ENCODE data around the gene METTL4. TPM values are rescaled to one million over a fixed set of nuclear protein-coding genes. Genes with fewer than 3 reads are reported as not detected.

METTL4 gene
- total RNA-seq, 1 donor from 2014 or later: 11.5 TPM

DNA sequence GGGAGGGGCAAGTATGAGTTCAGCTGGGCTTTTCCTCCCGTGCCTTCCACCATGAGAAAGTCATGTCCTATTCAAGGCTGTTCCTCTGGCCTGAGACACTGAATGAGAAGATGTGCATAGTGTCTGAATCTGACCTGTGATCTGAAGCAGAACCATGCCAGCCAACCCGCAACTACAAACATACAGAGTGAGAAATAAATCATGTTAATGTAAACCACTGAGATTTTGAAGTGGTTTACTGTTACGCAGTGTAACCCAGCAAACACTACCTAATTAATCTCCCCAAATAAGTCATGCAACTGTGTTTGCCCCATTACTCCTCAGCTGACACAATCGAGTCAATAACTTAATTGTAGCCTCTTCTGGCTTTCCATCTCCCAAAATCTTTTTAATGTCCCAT, 49.2 kb downstream of the METTL4 start:
- DNase-seq (no peak), ATAC-seq (no peak)
- no peak overlapping the region for H3K4me3 ChIP-seq
- H3K36me3 ChIP-seq: no peaks in the 10 kb centered on the region
- H3K27me3 ChIP-seq (ENCODE audit: low read depth): no peaks in the 10 kb centered on the region
- no peak overlapping the region for H3K27ac ChIP-seq
- TF ChIP-seq, protein P1, sequence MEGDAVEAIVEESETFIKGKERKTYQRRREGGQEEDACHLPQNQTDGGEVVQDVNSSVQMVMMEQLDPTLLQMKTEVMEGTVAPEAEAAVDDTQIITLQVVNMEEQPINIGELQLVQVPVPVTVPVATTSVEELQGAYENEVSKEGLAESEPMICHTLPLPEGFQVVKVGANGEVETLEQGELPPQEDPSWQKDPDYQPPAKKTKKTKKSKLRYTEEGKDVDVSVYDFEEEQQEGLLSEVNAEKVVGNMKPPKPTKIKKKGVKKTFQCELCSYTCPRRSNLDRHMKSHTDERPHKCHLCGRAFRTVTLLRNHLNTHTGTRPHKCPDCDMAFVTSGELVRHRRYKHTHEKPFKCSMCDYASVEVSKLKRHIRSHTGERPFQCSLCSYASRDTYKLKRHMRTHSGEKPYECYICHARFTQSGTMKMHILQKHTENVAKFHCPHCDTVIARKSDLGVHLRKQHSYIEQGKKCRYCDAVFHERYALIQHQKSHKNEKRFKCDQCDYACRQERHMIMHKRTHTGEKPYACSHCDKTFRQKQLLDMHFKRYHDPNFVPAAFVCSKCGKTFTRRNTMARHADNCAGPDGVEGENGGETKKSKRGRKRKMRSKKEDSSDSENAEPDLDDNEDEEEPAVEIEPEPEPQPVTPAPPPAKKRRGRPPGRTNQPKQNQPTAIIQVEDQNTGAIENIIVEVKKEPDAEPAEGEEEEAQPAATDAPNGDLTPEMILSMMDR (IDR thresholded peaks at IDR 0.05): no peak
- H3K9me3 ChIP-seq: no peaks in the 10 kb centered on the region
- intact Hi-C loops (cut with DNase I): no loop called here
- no peaks in the 10 kb centered on the region for H3K4me1 ChIP-seq

DNA sequence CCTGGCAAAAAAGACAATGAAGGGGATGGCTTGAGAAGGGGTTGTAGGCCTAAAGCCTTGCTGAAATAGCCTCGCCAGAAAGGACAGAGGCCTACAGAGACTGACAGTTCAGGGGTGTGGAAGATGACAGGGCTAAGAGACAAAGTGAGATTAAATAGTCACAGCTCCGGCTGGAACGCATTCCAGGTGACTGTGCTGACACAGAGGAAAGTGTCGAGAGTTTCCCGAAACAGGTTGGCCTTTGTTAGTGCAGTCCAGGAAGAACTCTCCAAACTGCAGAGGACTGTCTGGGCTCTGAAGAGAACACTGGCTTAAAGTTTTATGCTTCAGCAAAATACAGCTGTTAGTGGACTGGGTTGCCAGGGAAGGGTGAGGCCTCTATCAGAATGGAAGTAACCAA, 52.8 kb downstream of the METTL4 start:
- no peak overlapping the region for H3K4me3 ChIP-seq
- intact Hi-C loops (cut with DNase I): no loop called here
- TF ChIP-seq, protein P1 (IDR thresholded peaks at IDR 0.05): no peak
- H3K27me3 ChIP-seq (ENCODE audit: low read depth): no peaks in the 10 kb centered on the region
- DNase-seq (no peak), ATAC-seq (no peak)
- H3K27ac ChIP-seq: no peak overlapping the region
- no peaks in the 10 kb centered on the region for H3K9me3 ChIP-seq
- H3K36me3 ChIP-seq: no peaks in the 10 kb centered on the region
- no peaks in the 10 kb centered on the region for H3K4me1 ChIP-seq

DNA sequence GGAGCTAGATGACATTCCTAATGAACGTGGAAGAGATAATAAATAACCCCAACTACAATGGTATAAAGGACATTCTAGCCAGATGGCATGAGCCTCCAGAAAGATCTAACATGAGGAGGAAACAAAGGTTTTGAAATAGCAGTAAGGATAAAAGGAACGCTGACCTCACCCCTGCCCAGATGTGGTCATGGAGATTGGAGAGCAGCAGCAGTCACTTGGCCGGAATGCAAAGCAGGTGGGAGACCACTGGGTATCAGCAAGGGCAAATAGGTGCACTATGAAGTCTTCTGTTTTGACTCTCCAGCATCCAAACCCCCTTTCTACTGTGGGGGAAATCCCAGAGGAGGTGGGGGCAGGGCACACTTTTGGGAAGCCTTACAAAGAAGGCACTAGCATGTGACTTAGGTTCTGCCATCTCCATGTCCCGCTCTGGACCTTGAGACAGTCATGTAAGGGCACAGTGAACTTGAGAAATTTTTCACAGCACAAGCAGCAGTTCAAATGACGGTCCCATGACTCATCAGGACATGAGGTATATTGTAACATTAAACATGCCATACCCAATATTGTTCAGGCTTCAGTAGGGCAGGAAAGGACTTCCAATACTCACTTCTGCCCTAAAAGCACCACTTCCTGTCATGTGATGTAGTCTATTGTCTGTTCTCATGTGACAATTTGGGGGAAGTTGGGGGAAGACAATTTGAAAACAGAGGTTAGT, 55.2 kb downstream of the METTL4 start:
- intact Hi-C loops (cut with DNase I): no loop called here
- no peaks in the 10 kb centered on the region for H3K27me3 ChIP-seq (ENCODE audit: low read depth)
- H3K4me3 ChIP-seq: no peak overlapping the region
- TF ChIP-seq, protein P1 (IDR thresholded peaks at IDR 0.05): no peak
- no peaks in the 10 kb centered on the region for H3K36me3 ChIP-seq
- H3K27ac ChIP-seq: no peak overlapping the region
- DNase-seq (no peak), ATAC-seq (peak; percentile 37 to 64)
- no peaks in the 10 kb centered on the region for H3K4me1 ChIP-seq
- H3K9me3 ChIP-seq: no peaks in the 10 kb centered on the region

DNA sequence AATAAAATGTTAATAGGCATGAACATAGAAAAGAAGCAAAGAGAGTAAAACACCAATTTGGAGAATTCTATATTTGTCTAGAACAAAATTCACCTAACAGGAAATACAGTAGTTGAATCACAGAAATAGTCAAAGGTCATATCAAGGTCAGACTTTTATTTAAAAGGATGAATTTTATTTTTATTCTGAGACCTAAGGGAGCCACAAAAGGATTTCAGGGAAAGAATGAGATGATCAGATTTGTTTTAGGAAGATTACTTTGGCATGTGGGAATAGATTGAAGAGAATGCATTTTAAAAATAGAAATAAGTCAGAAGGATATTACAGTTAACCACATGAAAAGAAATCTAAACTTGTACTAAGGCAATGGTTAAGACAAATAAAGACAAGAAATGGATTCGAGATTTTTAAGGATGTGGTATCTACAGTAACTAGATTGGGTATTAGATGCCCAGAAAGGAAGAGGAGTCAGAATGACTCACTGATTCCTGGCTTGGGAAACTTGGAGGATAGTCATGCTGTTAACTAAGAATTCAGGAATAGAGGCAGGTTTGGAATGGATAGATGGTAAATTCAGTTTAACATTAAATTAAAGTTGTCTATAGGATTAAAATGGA, 56.0 kb downstream of the METTL4 start:
- Histone ChIP-seq H3K4me3 (no peak overlapping the region), H3K27me3 (ENCODE audit: low read depth) (no peaks in the 10 kb centered on the region), H3K36me3 (no peaks in the 10 kb centered on the region), H3K27ac (no peak overlapping the region), H3K9me3 (no peaks in the 10 kb centered on the region), H3K4me1 (no peaks in the 10 kb centered on the region)
- TF ChIP-seq, protein P1 (IDR thresholded peaks at IDR 0.05): no peak
- no peak for ATAC-seq
- DNase-seq: no peak
- intact Hi-C loops (cut with DNase I): no loop called here

DNA sequence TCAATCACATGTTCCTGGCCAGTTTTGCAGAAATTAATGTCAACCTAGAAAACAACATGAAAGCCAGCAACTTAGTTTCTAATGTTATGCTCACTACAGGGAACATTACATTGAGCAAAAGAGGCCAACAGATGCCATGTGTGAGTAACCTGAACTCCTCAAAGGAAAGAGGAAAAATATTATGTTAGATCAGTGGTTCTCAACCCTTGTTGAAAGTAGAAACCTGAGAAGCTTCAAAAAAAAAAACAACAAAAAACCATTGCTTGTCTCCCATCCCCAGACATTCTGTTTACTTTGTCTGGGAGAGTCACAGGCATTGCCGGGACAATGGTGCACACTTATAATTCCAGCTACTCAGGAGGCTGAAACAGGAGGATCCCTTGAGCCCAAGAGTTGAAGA, 57.7 kb downstream of the METTL4 start:
- no peaks in the 10 kb centered on the region for H3K36me3 ChIP-seq
- TF ChIP-seq, protein P1 (IDR thresholded peaks at IDR 0.05): no peak
- no peak for DNase-seq
- intact Hi-C loops (cut with DNase I): no loop called here
- no peak overlapping the region for H3K4me3 ChIP-seq
- no peak overlapping the region for H3K27ac ChIP-seq
- no peaks in the 10 kb centered on the region for H3K9me3 ChIP-seq
- no peak for ATAC-seq
- no peaks in the 10 kb centered on the region for H3K27me3 ChIP-seq (ENCODE audit: low read depth)
- no peaks in the 10 kb centered on the region for H3K4me1 ChIP-seq
